Tibial nerve (tissue), 4 donors: ENCODE data around the gene NKX6-2. TPM values are rescaled to one million over a fixed set of nuclear protein-coding genes. Genes with fewer than 3 reads are reported as not detected.

ENCODE experiments used
- DNase-seq, 2 donors: peaks; one replicate each; pipeline ENCODE4 v3.0.0-alpha.2; 2019; ENCODE audit warnings: low spot score in 2 of 2
- H3K27ac ChIP-seq, 4 donors: fragments of 200-600 bp; sonication (generic) in 3 of 4; one replicate each; pipeline ENCODE4 v1.5.1; 2017 to 2019; ENCODE audit warnings: mild to moderate bottlenecking in 1 of 4
- H3K27me3 ChIP-seq, 2 donors: fragments of 200-600 bp; sonication (generic) in 1 of 2; one replicate each; pipeline versions ENCODE4 v1.5.1 to v1.6.0; 2017 to 2019
- H3K36me3 ChIP-seq, 3 donors: fragments of 200-600 bp; sonication (generic); one replicate each; pipeline ENCODE4 v1.5.1; 2018 to 2019
- H3K4me1 ChIP-seq, 4 donors: fragments of 200-600 bp; sonication (generic) in 3 of 4; one replicate each; pipeline ENCODE4 v1.5.1; 2017 to 2019
- H3K4me3 ChIP-seq, 4 donors: fragments of 200-600 bp; sonication (generic) in 3 of 4; one replicate each; pipeline ENCODE4 v1.5.1; 2017 to 2019; ENCODE audit warnings: mild to moderate bottlenecking in 1 of 4, moderate library complexity in 1 of 4
- H3K9me3 ChIP-seq, 4 donors: fragments of 200-600 bp; sonication (generic) in 3 of 4; one replicate each; pipeline ENCODE4 v1.5.1; 2017 to 2019
- CTCF ChIP-seq, 5 experiments: fragments of 200-600 bp in 3 of 5; fragments of 450-650 bp in 2 of 5; sonication (generic) in 3 of 5; IDR thresholded peaks; one replicate each; pipeline ENCODE4 v1.5.1; 2016 to 2019; ENCODE audit warnings: antibody characterized with exemption in 5 of 5, mild to moderate bottlenecking in 3 of 5, moderate library complexity in 2 of 5
- EP300 ChIP-seq, 2 donors: sonication (generic); formaldehyde crosslinking; IDR thresholded peaks; one replicate each; pipeline ENCODE4 v1.6.1; 2017; ENCODE audit warnings: antibody characterized with exemption in 2 of 2, mild to moderate bottlenecking in 1 of 2
- POLR2A ChIP-seq, 2 donors: fragments of 450-650 bp; IDR thresholded peaks; one replicate each; pipeline ENCODE4 v1.6.1; 2017; ENCODE audit warnings: antibody characterized with exemption in 2 of 2, mild to moderate bottlenecking in 2 of 2, moderate library complexity in 2 of 2
- WGBS, 2 donors: methylation state at CpG; one replicate each; pipeline ENCODE4 v1.1.5; 2018; 5-methylcytosine and 5-hydroxymethylcytosine counted together
- total RNA-seq, 4 donors: library from RNA; depleted of rRNA; stranded (reverse); fragments of >200 nt; gene quantifications; one replicate each; pipeline ENCODE4 v1.1.0, GENCODE V29; 2016

The NKX6-2 gene
- total RNA-seq, 4 donors from 2014 or later, result 0.20 to 10.3 (median 2.5) TPM

DNA sequence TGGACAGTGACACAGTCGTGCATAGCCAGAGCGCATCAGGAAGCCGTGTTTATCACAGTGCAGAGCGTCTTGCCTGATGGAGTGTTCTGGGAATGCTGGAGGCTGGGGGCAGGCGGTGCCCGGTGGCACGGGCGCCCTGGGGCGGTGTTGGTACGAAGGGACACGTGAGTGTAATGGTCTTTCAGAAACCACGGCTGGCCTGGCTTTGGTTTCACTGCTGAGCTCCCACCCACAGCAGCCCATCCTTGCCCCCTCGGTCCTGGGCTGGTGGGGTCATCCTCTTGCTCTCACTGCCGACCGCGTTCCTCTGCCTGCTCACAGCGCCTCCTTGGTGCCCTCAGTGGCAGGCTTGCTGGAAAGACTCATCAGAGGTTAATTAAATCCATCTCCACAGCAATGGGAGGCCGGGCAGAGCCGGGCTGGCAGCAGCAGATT is 50.6 kb downstream of the NKX6-2 start:
- Histone ChIP-seq H3K4me3 (no peak overlapping the region), H3K27ac (peak overlapping the region; percentile 31 to 97 (median 79)), H3K4me1 (peaks cover 0 to 53% (median 27%) of the 10 kb centered on the region in 4 donors), H3K36me3 (peaks cover 0 to 50% (median 0%) of the 10 kb centered on the region in 3 donors), H3K27me3 (no peaks in the 10 kb centered on the region), H3K9me3 (no peaks in the 10 kb centered on the region)
- WGBS, 2 donors, result 65 to 81% methylated on average over 13 to 19 of the region's 19 CpGs
- peak in 1 of 2 donors; percentile 24 for TF ChIP-seq EP300 (IDR thresholded peaks at IDR 0.05)
- no peak for TF ChIP-seq POLR2A (IDR thresholded peaks at IDR 0.05)
- DNase-seq, result no peak

DNA sequence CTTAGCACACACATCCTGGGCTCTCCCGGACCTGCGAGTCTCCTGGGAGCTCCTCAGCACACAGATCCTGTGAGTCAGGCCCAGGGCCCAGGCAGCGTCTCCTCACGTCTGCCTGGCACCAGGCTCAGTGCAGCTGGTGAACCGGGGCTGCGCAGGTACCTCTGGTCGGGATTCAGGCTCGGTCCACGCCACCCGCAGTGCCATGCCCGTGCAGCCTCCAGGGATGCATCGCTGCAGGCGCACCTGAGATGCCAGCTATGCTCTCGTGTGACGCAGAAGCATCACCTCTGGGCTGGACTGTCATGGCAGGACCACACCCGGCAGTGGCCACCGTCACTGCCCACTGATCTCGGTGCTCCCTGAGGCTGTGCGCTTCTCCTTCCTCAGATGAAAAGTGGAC is 52.0 kb downstream of the NKX6-2 start:
- Histone ChIP-seq H3K27ac (peak overlapping the region in 1 of 4 donors; percentile 89), H3K9me3 (no peaks in the 10 kb centered on the region), H3K36me3 (peaks cover 0 to 64% (median 0%) of the 10 kb centered on the region in 3 donors), H3K4me3 (no peak overlapping the region), H3K4me1 (peaks cover 0 to 43% (median 16%) of the 10 kb centered on the region in 4 donors), H3K27me3 (no peaks in the 10 kb centered on the region)
- TF ChIP-seq POLR2A (IDR thresholded peaks at IDR 0.05) (no peak), EP300 (IDR thresholded peaks at IDR 0.05) (no peak), CTCF (IDR thresholded peaks at IDR 0.05) (no peak)
- WGBS, 2 donors, result 92 to 96% methylated on average over 14 to 19 of the region's 19 CpGs
- no peak for DNase-seq

Other genes starting within 250 kb of the NKX6-2 start
- gene INPP5A, start 248.4 kb downstream of the NKX6-2 start, total RNA-seq, result 100 to 1,000 TPM in 1 of 4 donors, 10 to 100 TPM in 3; 73.8 to 101 (median 86.2) TPM
- gene CFAP46, start 156.4 kb upstream of the NKX6-2 start, total RNA-seq, result 1 to 10 TPM in 1 of 4 donors, under 1 TPM in 1, not detected in 2; 0.90 to 1.4 TPM